ENCODE measurements around the gene ZNF414. TPM values are rescaled to one million over a fixed set of nuclear protein-coding genes. Genes with fewer than 3 reads are reported as not detected.
A peak's percentile ranks its signal among the peaks of the same experiment; 100 is the strongest.

ZNF414 gene
- total and polyA plus RNA-seq, 9 of the 15 experiments (the other 6 are each of a cell fraction or from before 2014, with no cell fraction given): 0.03 to 27.2 (median 2.2) TPM; not detected in 2

DNA sequence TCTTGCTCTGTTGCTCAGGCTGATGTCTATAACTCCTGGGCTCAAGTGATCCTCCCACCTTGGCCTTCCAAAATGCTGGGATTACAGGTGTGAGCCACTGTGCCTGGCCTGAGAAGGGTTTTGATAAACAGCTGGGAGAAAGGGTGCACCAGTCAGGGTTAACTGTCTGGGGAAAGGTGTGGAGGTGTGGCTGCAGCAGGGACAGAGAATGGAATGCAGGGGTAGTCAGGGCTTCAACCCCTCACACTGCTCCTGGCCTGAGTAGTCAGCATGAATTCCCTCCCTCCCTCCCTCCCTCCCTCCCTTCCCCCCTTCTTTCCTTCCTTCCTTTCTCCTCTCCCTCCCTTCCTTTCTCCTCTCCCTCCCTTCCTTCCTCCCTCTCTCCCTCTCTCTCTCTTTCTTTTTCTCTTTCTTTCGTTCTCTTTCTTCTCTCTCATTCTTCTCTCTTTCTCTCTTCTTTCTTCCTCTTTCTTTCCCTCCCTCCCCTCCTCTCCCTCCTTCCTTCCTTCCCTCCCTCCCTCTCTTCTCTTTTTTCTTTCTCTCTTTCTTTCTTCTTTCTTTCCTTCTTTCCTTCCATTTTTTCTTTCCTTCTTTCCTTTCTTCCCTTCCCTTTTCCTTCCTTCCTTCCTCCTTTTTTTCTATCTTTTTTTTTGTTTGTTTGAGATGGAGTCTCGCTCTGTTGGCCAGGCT, 47.3 kb upstream of the ZNF414 start:
- DNase-seq (ENCODE audit: extremely low read depth in 1 of 4, low spot score in 3 of 4) (no peak), ATAC-seq (no peak), FAIRE-seq (no peak)
- ChIA-PET CTCF (ENCODE audit: low intra/inter-chr PET ratio) (no interaction called here), POLR2A (interaction anchor here (1.0 kb wide), 1 partner anchor 20 kb away, joined by 3 read pairs; no protein-coding TSS in a partner anchor)
- Histone ChIP-seq H3K9me3 (replicated peaks; ENCODE audit: control insufficient read depth, insufficient read depth, low read depth, low read length) (no peaks in the 10 kb centered on the region), H3K36me3 (ENCODE audit: control insufficient read depth, insufficient read depth, low read length) (no peaks in the 10 kb centered on the region), H3K4me3 (no peak overlapping the region), H3K4me1 (replicated peaks in 1 of 2; ENCODE audit: control insufficient read depth in 2 of 2, insufficient read depth in 2 of 2, low read length in 2 of 2) (peaks cover 0 to 3% of the 10 kb centered on the region in 2 experiments; a peak in 1 of 5 replicates), H4K20me1 (replicated peaks; ENCODE audit: control insufficient read depth, insufficient read depth, low read length) (no peaks in the 10 kb centered on the region), H3K27me3 (ENCODE audit: control insufficient read depth in 2 of 2, insufficient read depth in 2 of 2, low read length in 2 of 2) (peaks cover 0 to 8% of the 10 kb centered on the region in 2 experiments; a peak in 2 of 5 replicates), H3K27ac (ENCODE audit: extremely low read depth, low read depth, low read length) (no peak overlapping the region), H3K9ac (ENCODE audit: insufficient read depth in 1 of 2, low read depth in 2 of 2, low read length in 2 of 2) (no peak overlapping the region), H3K79me2 (ENCODE audit: control insufficient read depth, insufficient read depth, low read length) (no peaks in the 10 kb centered on the region), H2AFZ (ENCODE audit: low read depth, low read length) (no peak overlapping the region), H3K4me2 (ENCODE audit: insufficient read depth, low read length) (no peak overlapping the region), H3K9me1 (ENCODE audit: control insufficient read depth, insufficient read depth, low read length) (no peaks in the 10 kb centered on the region)
- intact Hi-C loops (cut with micrococcal nuclease): no loop called here
- in situ Hi-C loops (cut with MboI): no loop called here
- no CpG with 5 or more reads among the region's 2 CpGs for WGBS (ENCODE audit: insufficient coverage, low coverage, missing lambda C conversion rate)
- BruUV-seq (replicated peaks): no TSS peak
- TF ChIP-seq MTA1 (IDR thresholded peaks at IDR 0.05; ENCODE audit: borderline replicate concordance): peak; percentile 46; the same call in 1 of the 2 replicates
- TF ChIP-seq, protein P1, sequence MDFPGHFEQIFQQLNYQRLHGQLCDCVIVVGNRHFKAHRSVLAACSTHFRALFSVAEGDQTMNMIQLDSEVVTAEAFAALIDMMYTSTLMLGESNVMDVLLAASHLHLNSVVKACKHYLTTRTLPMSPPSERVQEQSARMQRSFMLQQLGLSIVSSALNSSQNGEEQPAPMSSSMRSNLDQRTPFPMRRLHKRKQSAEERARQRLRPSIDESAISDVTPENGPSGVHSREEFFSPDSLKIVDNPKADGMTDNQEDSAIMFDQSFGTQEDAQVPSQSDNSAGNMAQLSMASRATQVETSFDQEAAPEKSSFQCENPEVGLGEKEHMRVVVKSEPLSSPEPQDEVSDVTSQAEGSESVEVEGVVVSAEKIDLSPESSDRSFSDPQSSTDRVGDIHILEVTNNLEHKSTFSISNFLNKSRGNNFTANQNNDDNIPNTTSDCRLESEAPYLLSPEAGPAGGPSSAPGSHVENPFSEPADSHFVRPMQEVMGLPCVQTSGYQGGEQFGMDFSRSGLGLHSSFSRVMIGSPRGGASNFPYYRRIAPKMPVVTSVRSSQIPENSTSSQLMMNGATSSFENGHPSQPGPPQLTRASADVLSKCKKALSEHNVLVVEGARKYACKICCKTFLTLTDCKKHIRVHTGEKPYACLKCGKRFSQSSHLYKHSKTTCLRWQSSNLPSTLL (IDR thresholded peaks at IDR 0.05): 0 out of 2 replicates have a peak, but pooled peaks have one; percentile 15
- TF ChIP-seq BCOR (IDR thresholded peaks at IDR 0.05): 0 out of 2 replicates have a peak, but pooled peaks have one; percentile 11
- TF ChIP-seq DLX4 (CRISPR knock-in tag; IDR thresholded peaks at IDR 0.05): no peak
- TF ChIP-seq CUX1 (CRISPR knock-in tag; IDR thresholded peaks at IDR 0.05): no peak
- TF ChIP-seq HOXB6 (CRISPR knock-in tag; IDR thresholded peaks at IDR 0.05; ENCODE audit: borderline replicate concordance): no peak
- TF ChIP-seq LARP7 (IDR thresholded peaks at IDR 0.05): 0 out of 2 replicates have a peak, but pooled peaks have one; percentile 50
- TF ChIP-seq TSC22D4 (tag; IDR thresholded peaks at IDR 0.05): no peak
- peak; percentile 34 for TF ChIP-seq ARHGAP35 (IDR thresholded peaks at IDR 0.05; ENCODE audit: partially characterized antibody)
- 0 out of 2 replicates have a peak, but pooled peaks have one; percentile 10 for TF ChIP-seq THRB (CRISPR knock-in tag; conservative IDR thresholded peaks at IDR 0.05)
- peak; percentile 62; the same call in 1 of the 2 replicates for TF ChIP-seq HBP1 (CRISPR knock-in tag; IDR thresholded peaks at IDR 0.05)

Data from K562 (cell line).